ENCODE measurements around the gene ZBTB45.

Gene ZBTB45

DNA sequence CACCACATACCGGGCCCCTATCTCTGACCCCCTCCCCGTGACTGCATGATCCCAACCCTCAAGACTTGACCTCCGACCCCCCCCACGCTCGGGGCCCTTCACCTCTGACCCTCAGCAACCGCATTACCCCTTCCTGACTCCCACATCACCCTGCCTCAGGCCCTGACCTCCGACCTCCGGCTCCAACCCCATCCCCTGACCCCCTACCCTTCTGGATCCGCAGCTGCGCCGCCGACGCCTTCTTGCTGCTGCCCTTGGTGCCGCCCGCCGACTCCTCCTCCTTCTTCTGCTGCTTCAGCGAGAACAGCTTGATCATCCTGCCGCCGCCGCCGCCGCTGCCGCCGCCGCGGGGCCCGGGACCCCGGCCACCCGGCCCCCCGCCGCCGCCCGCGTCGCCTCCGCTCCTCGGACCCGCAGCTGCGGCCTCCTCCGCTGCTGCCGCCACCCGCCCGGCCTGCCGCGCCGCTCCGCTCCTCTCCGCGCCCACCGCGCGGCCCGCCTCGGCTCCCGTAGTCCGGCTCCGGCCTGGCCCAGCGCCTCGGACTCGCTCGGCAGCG lies 38.5 kb upstream of the ZBTB45 start, which contains the start of gene UBE2M:
Gene UBE2M (minus strand): TSS at position 546 of the 557 bp plus-strand sequence. CDS start 230 bp downstream, at position 316.
- H3K4me2 ChIP-seq (ENCODE audit: low read length) = peak within 1 kb of the TSS; percentile 92
- peak within 1 kb of the TSS; percentile 99 for H4K8ac ChIP-seq (ENCODE audit: low read depth, low read length)
- peak within 1 kb of the TSS; percentile 100 for H3K27ac ChIP-seq (ENCODE audit: low read depth, low read length)
- H4K91ac ChIP-seq (ENCODE audit: low read depth, low read length) = peak within 1 kb of the TSS; percentile 99
- H3K4me3 ChIP-seq (ENCODE audit: low read depth, low read length) = peak within 1 kb of the TSS; percentile 89
- peak within 1 kb of the TSS; percentile 96 for H2BK120ac ChIP-seq (ENCODE audit: insufficient read depth, low read length, poor library complexity)
- peak in 1 of 2 donors; percentile 59 for DNase-seq
- peaks cover 27 to 42% of the 10 kb centered on the region in 2 experiments for H3K4me1 ChIP-seq (ENCODE audit: control insufficient read depth in 1 of 2, insufficient read depth in 2 of 2, low read length in 2 of 2)
- H3K79me2 ChIP-seq (ENCODE audit: control insufficient read depth, insufficient read depth, low read length, poor library complexity) = peaks cover 27% of the 10 kb centered on the region
- peak within 1 kb of the TSS; percentile 100 for H3K18ac ChIP-seq (ENCODE audit: low read length)
- peaks cover 24% of the 10 kb centered on the region in 2 experiments for H3K36me3 ChIP-seq (ENCODE audit: control insufficient read depth in 1 of 2, insufficient read depth in 2 of 2, low read length in 2 of 2)
- peak within 1 kb of the TSS; percentile 97 for H3K4ac ChIP-seq (ENCODE audit: low read depth, low read length)
- peak within 1 kb of the TSS; percentile 99 for H3K9ac ChIP-seq (ENCODE audit: low read length)
- peak within 1 kb of the TSS; percentile 100 for H3K14ac ChIP-seq (ENCODE audit: low read length)
- H2BK5ac ChIP-seq (ENCODE audit: low read depth, low read length, poor library complexity) = peak within 1 kb of the TSS; percentile 99
- H2AFZ ChIP-seq (ENCODE audit: insufficient read depth, low read length, poor library complexity) = peak within 1 kb of the TSS; percentile 97
- peaks cover 26% of the 10 kb centered on the region for H3K79me1 ChIP-seq (ENCODE audit: low read length)
- peaks cover 14% of the 10 kb centered on the region for H3K27me3 ChIP-seq (ENCODE audit: insufficient read depth, low read length)
- WGBS (ENCODE audit: extremely low coverage, insufficient coverage, insufficient read length) = no CpG with 5 or more reads among the region's 62 CpGs
- peak within 1 kb of the TSS; percentile 99 for H4K12ac ChIP-seq (ENCODE audit: low read depth, low read length)
- H3K23ac ChIP-seq (ENCODE audit: low read length) = no peak within 1 kb of the TSS
- H2BK12ac ChIP-seq (ENCODE audit: low read length) = no peak within 1 kb of the TSS
- H2AK5ac ChIP-seq (ENCODE audit: low read length) = peak within 1 kb of the TSS; percentile 98
- peaks cover 12% of the 10 kb centered on the region for H3K9me3 ChIP-seq (ENCODE audit: insufficient read depth, low read depth, low read length)

GRCh38 chr19:58557221-58558065 lies 37.8 kb upstream of the ZBTB45 start:
- peaks cover 7% of the 10 kb centered on the region for H3K27me3 ChIP-seq (ENCODE audit: insufficient read depth, low read length)
- peak overlapping the region; percentile 96 for H3K14ac ChIP-seq (ENCODE audit: low read length)
- no peak overlapping the region for H3K23ac ChIP-seq (ENCODE audit: low read length)
- no peak for DNase-seq
- H3K9me3 ChIP-seq (ENCODE audit: insufficient read depth, low read depth, low read length) = peaks cover 6% of the 10 kb centered on the region
- H4K8ac ChIP-seq (ENCODE audit: low read depth, low read length) = peak overlapping the region; percentile 48
- H3K4me2 ChIP-seq (ENCODE audit: low read length) = peak overlapping the region; percentile 86
- peak overlapping the region; percentile 100 for H3K27ac ChIP-seq (ENCODE audit: low read depth, low read length)
- H4K91ac ChIP-seq (ENCODE audit: low read depth, low read length) = peak overlapping the region; percentile 99
- peak overlapping the region; percentile 60 for H2BK5ac ChIP-seq (ENCODE audit: low read depth, low read length, poor library complexity)
- H2AK5ac ChIP-seq (ENCODE audit: low read length) = peak overlapping the region; percentile 75
- no peak overlapping the region for H2AFZ ChIP-seq (ENCODE audit: insufficient read depth, low read length, poor library complexity)
- H3K79me1 ChIP-seq (ENCODE audit: low read length) = peaks cover 26% of the 10 kb centered on the region
- peak overlapping the region; percentile 96 for H3K9ac ChIP-seq (ENCODE audit: low read length)
- peak overlapping the region; percentile 73 for H3K4ac ChIP-seq (ENCODE audit: low read depth, low read length)
- H3K4me1 ChIP-seq (ENCODE audit: control insufficient read depth in 1 of 2, insufficient read depth in 2 of 2, low read length in 2 of 2) = peaks cover 24 to 35% of the 10 kb centered on the region in 2 experiments
- peak overlapping the region; percentile 48 for H2BK120ac ChIP-seq (ENCODE audit: insufficient read depth, low read length, poor library complexity)
- H3K4me3 ChIP-seq (ENCODE audit: low read depth, low read length) = peak overlapping the region; percentile 89
- H3K36me3 ChIP-seq (ENCODE audit: control insufficient read depth in 1 of 2, insufficient read depth in 2 of 2, low read length in 2 of 2) = peaks cover 26 to 27% of the 10 kb centered on the region in 2 experiments
- H4K12ac ChIP-seq (ENCODE audit: low read depth, low read length) = no peak overlapping the region
- H2BK12ac ChIP-seq (ENCODE audit: low read length) = no peak overlapping the region
- peak overlapping the region; percentile 83 for H3K18ac ChIP-seq (ENCODE audit: low read length)
- peaks cover 27% of the 10 kb centered on the region for H3K79me2 ChIP-seq (ENCODE audit: control insufficient read depth, insufficient read depth, low read length, poor library complexity)
- no CpG with 5 or more reads among the region's 12 CpGs for WGBS (ENCODE audit: extremely low coverage, insufficient coverage, insufficient read length)

- WGBS (ENCODE audit: extremely low coverage, insufficient coverage, insufficient read length) = no CpG with 5 or more reads among the region's 10 CpGs
- no peak overlapping the region for H2BK5ac ChIP-seq (ENCODE audit: low read depth, low read length, poor library complexity)
- H3K23ac ChIP-seq (ENCODE audit: low read length) = no peak overlapping the region
- H2AFZ ChIP-seq (ENCODE audit: insufficient read depth, low read length, poor library complexity) = no peak overlapping the region
- peaks cover 32 to 33% of the 10 kb centered on the region in 2 experiments for H3K36me3 ChIP-seq (ENCODE audit: control insufficient read depth in 1 of 2, insufficient read depth in 2 of 2, low read length in 2 of 2)
- peaks cover 27% of the 10 kb centered on the region for H3K79me2 ChIP-seq (ENCODE audit: control insufficient read depth, insufficient read depth, low read length, poor library complexity)
- no peak overlapping the region for H4K12ac ChIP-seq (ENCODE audit: low read depth, low read length)
- no peak overlapping the region for H2BK12ac ChIP-seq (ENCODE audit: low read length)
- H3K79me1 ChIP-seq (ENCODE audit: low read length) = peaks cover 26% of the 10 kb centered on the region
- no peak overlapping the region for H2AK5ac ChIP-seq (ENCODE audit: low read length)
- no peak overlapping the region for H2BK120ac ChIP-seq (ENCODE audit: insufficient read depth, low read length, poor library complexity)
- H3K4me3 ChIP-seq (ENCODE audit: low read depth, low read length) = no peak overlapping the region
- no peak for DNase-seq
- H3K9me3 ChIP-seq (ENCODE audit: insufficient read depth, low read depth, low read length) = no peaks in the 10 kb centered on the region
- H4K91ac ChIP-seq (ENCODE audit: low read depth, low read length) = no peak overlapping the region
- no peak overlapping the region for H3K27ac ChIP-seq (ENCODE audit: low read depth, low read length)
- peak overlapping the region; percentile 73 for H3K4ac ChIP-seq (ENCODE audit: low read depth, low read length)
- H3K4me1 ChIP-seq (ENCODE audit: control insufficient read depth in 1 of 2, insufficient read depth in 2 of 2, low read length in 2 of 2) = peaks cover 21 to 29% of the 10 kb centered on the region in 2 experiments
- H3K27me3 ChIP-seq (ENCODE audit: insufficient read depth, low read length) = no peaks in the 10 kb centered on the region
- H4K8ac ChIP-seq (ENCODE audit: low read depth, low read length) = no peak overlapping the region
- H3K14ac ChIP-seq (ENCODE audit: low read length) = no peak overlapping the region
- peak overlapping the region; percentile 30 for H3K9ac ChIP-seq (ENCODE audit: low read length)
- peak overlapping the region; percentile 86 for H3K4me2 ChIP-seq (ENCODE audit: low read length)
- H3K18ac ChIP-seq (ENCODE audit: low read length) = no peak overlapping the region
These were observed 37.1 kb upstream of the ZBTB45 start for GRCh38 chr19:58556622-58557220.

- no peak overlapping the region for H2BK5ac ChIP-seq (ENCODE audit: low read depth, low read length, poor library complexity)
- H3K79me1 ChIP-seq (ENCODE audit: low read length) = peaks cover 26% of the 10 kb centered on the region
- H3K14ac ChIP-seq (ENCODE audit: low read length) = no peak overlapping the region
- H3K18ac ChIP-seq (ENCODE audit: low read length) = no peak overlapping the region
- H2BK12ac ChIP-seq (ENCODE audit: low read length) = no peak overlapping the region
- no peaks in the 10 kb centered on the region for H3K27me3 ChIP-seq (ENCODE audit: insufficient read depth, low read length)
- H3K4me2 ChIP-seq (ENCODE audit: low read length) = no peak overlapping the region
- no peak overlapping the region for H4K91ac ChIP-seq (ENCODE audit: low read depth, low read length)
- H3K23ac ChIP-seq (ENCODE audit: low read length) = no peak overlapping the region
- H4K12ac ChIP-seq (ENCODE audit: low read depth, low read length) = peak overlapping the region; percentile 57
- H3K27ac ChIP-seq (ENCODE audit: low read depth, low read length) = no peak overlapping the region
- no peaks in the 10 kb centered on the region for H3K9me3 ChIP-seq (ENCODE audit: insufficient read depth, low read depth, low read length)
- no CpG with 5 or more reads among the region's 16 CpGs for WGBS (ENCODE audit: extremely low coverage, insufficient coverage, insufficient read length)
- H3K36me3 ChIP-seq (ENCODE audit: control insufficient read depth in 1 of 2, insufficient read depth in 2 of 2, low read length in 2 of 2) = peaks cover 39 to 40% of the 10 kb centered on the region in 2 experiments
- no peak overlapping the region for H3K4me3 ChIP-seq (ENCODE audit: low read depth, low read length)
- peaks cover 27% of the 10 kb centered on the region for H3K79me2 ChIP-seq (ENCODE audit: control insufficient read depth, insufficient read depth, low read length, poor library complexity)
- no peak for DNase-seq
- H2AFZ ChIP-seq (ENCODE audit: insufficient read depth, low read length, poor library complexity) = no peak overlapping the region
- H3K9ac ChIP-seq (ENCODE audit: low read length) = no peak overlapping the region
- no peak overlapping the region for H2AK5ac ChIP-seq (ENCODE audit: low read length)
- H3K4ac ChIP-seq (ENCODE audit: low read depth, low read length) = peak overlapping the region; percentile 31
- peaks cover 21 to 29% of the 10 kb centered on the region in 2 experiments for H3K4me1 ChIP-seq (ENCODE audit: control insufficient read depth in 1 of 2, insufficient read depth in 2 of 2, low read length in 2 of 2)
- no peak overlapping the region for H2BK120ac ChIP-seq (ENCODE audit: insufficient read depth, low read length, poor library complexity)
- no peak overlapping the region for H4K8ac ChIP-seq (ENCODE audit: low read depth, low read length)
These were observed 36.5 kb upstream of the ZBTB45 start for GRCh38 chr19:58555920-58556621.

Measured in trophoblast cell (in vitro differentiated cells and primary cell).